RWPE2 (cell line): ENCODE data around the gene EEF1A2.

Source experiments
- ATAC-seq: fragments of 200-7000 bp; cut with Tn5 transposase; 3 replicates; pipeline ENCODE4 v1.9.1; 2021; ENCODE audit warnings: low read depth
- DNase-seq: peaks from one replicate; pipeline ENCODE4 v3.0.0-alpha.2; 2020; ENCODE audit warnings: low spot score
- H3K27ac ChIP-seq: fragments of 450-650 bp; 2 replicates; pipeline ENCODE4 v1.5.1; 2017; ENCODE audit warnings: mild to moderate bottlenecking; ENCODE audit not compliant: poor library complexity, severe bottlenecking
- H3K27me3 ChIP-seq: fragments of 250-450 bp; sonication (Bioruptor Pico); 2 replicates; pipeline ENCODE4 v1.5.1; 2021; ENCODE audit warnings: mild to moderate bottlenecking, moderate library complexity; ENCODE audit not compliant: insufficient read depth, poor library complexity, severe bottlenecking
- H3K36me3 ChIP-seq: fragments of 250-450 bp; sonication (Bioruptor Pico); 2 replicates; pipeline ENCODE4 v1.5.1; 2020; ENCODE audit warnings: low read depth, mild to moderate bottlenecking, moderate library complexity
- H3K4me1 ChIP-seq: fragments of 250-450 bp; sonication (Bioruptor Pico); 2 replicates; pipeline ENCODE4 v1.5.1; 2021; ENCODE audit warnings: mild to moderate bottlenecking, moderate library complexity; ENCODE audit not compliant: insufficient read depth, poor library complexity, severe bottlenecking
- H3K4me3 ChIP-seq: fragments of 250-450 bp; sonication (Bioruptor Pico); 2 replicates; pipeline ENCODE4 v1.5.1; 2021; ENCODE audit warnings: mild to moderate bottlenecking, moderate library complexity; ENCODE audit not compliant: severe bottlenecking
- H3K9me3 ChIP-seq: fragments of 250-450 bp; sonication (Bioruptor Pico); 2 replicates; pipeline ENCODE4 v1.5.1; 2021; ENCODE audit warnings: mild to moderate bottlenecking, moderate library complexity; ENCODE audit not compliant: severe bottlenecking
- CTCF ChIP-seq: fragments of 450-650 bp; IDR thresholded peaks from one replicate; pipeline ENCODE4 v1.5.1; 2017; ENCODE audit warnings: mild to moderate bottlenecking, moderate library complexity; ENCODE audit not compliant: poor library complexity, severe bottlenecking

The EEF1A2 gene

GRCh38 chr20:63508072-63508768, 9.3 kb upstream of the EEF1A2 start:
- Histone ChIP-seq H3K4me3 (no peak overlapping the region), H3K36me3 (no peaks in the 10 kb centered on the region), H3K9me3 (no peaks in the 10 kb centered on the region), H3K4me1 (no peaks in the 10 kb centered on the region), H3K27ac (no peak overlapping the region), H3K27me3 (peaks cover 9% of the 10 kb centered on the region)
- DNase-seq (no peak), ATAC-seq (no peak)
- TF ChIP-seq CTCF: no peak

- ATAC-seq: no peak
- H3K27me3 ChIP-seq: peaks cover 6% of the 10 kb centered on the region
- DNase-seq: peak; percentile 78
- no peaks in the 10 kb centered on the region for H3K9me3 ChIP-seq
- H3K27ac ChIP-seq: no peak overlapping the region
- no peaks in the 10 kb centered on the region for H3K36me3 ChIP-seq
- H3K4me1 ChIP-seq: no peaks in the 10 kb centered on the region
- no peak overlapping the region for H3K4me3 ChIP-seq
- no peak for TF ChIP-seq CTCF
Measured at GRCh38 chr20:63507083-63507743, 8.3 kb upstream of the EEF1A2 start.

- DNase-seq (peak; percentile 73), ATAC-seq (no peak)
- H3K9me3 ChIP-seq: no peaks in the 10 kb centered on the region
- H3K27me3 ChIP-seq: peaks cover 6% of the 10 kb centered on the region
- no peaks in the 10 kb centered on the region for H3K4me1 ChIP-seq
- no peaks in the 10 kb centered on the region for H3K36me3 ChIP-seq
- H3K27ac ChIP-seq: no peak overlapping the region
- TF ChIP-seq CTCF: no peak
- H3K4me3 ChIP-seq: no peak overlapping the region
Measured at GRCh38 chr20:63505723-63506122, 6.8 kb upstream of the EEF1A2 start.

GRCh38 chr20:63505281-63505680, 6.4 kb upstream of the EEF1A2 start:
- peaks cover 6% of the 10 kb centered on the region for H3K27me3 ChIP-seq
- no peak overlapping the region for H3K4me3 ChIP-seq
- no peak overlapping the region for H3K27ac ChIP-seq
- no peaks in the 10 kb centered on the region for H3K9me3 ChIP-seq
- TF ChIP-seq CTCF: no peak
- no peak for DNase-seq
- H3K36me3 ChIP-seq: no peaks in the 10 kb centered on the region
- no peak for ATAC-seq
- no peaks in the 10 kb centered on the region for H3K4me1 ChIP-seq

GRCh38 chr20:63504642-63505041, 5.8 kb upstream of the EEF1A2 start:
- ATAC-seq: no peak
- H3K4me1 ChIP-seq: no peaks in the 10 kb centered on the region
- no peak for TF ChIP-seq CTCF

More at GRCh38 chr20:63504642-63505041, 5.8 kb upstream of the EEF1A2 start:
- Histone ChIP-seq H3K27me3 (peaks cover 12% of the 10 kb centered on the region), H3K27ac (no peak overlapping the region), H3K36me3 (no peaks in the 10 kb centered on the region), H3K4me3 (no peak overlapping the region), H3K9me3 (no peaks in the 10 kb centered on the region)
- no peak for DNase-seq
